Measurements from ENCODE around the gene IL12RB2.

DNA sequence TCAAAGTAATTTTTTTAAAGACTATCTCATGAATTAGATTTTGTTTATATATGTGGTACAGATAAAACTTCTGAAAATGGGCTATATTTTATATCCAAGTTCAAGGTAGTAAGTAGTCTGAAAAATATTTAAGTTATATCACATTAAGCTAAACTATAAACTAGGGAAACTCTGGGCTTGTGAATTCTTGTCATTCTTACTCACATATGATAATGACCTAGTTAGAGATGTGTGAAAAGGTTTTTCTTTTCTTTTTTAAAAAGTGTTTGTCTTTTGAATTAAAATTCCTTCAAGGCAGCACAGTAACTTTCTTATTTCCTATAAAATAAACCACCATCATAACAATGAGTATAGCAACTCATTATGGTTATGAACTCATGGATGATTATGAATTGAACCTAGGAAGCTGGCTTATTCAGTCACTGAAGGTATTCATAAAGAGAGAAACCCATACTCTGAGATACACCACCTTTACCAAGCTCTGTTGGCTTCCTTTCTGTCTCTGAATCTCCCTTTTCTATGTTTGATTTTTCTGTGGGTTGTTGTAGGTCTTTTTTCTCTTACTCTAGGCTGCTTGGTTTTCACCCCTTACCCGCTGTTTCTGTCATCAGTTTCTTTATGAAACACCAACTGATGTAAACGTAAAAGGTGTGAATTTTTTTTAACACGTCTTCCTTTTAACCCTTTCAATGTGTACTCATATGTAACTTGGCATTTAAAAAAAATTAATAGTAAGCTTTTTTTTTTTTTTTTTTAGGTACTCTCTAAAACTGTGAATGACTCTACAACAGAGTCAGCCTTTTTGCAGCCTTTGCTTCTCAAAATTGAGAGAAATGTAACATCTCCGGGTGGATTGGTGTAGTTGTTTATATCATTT is 25.2 kb downstream of the IL12RB2 start:
- TF ChIP-seq GATA2 (IDR thresholded peaks at IDR 0.05; ENCODE audit: low read depth, low read length), result no peak
- TF ChIP-seq GATA3 (IDR thresholded peaks at IDR 0.05; ENCODE audit: low read depth, low read length), result no peak
